Vagina (tissue), 2 donors: Measurements from ENCODE around the gene USP51.
"Not testable (repeated sequence)": the region's sequence is repeated elsewhere in the genome, so short reads cannot be mapped to it uniquely, and the experiment has no call there.

Experiments used
- CTCF ChIP-seq, 3 experiments: fragments of 450-650 bp in 2 of 3; fragments of 200-600 bp in 1 of 3; sonication (generic) in 1 of 3; IDR thresholded peaks; one replicate each; pipeline ENCODE4 v1.5.1; 2017 to 2019; ENCODE audit warnings: antibody characterized with exemption in 3 of 3, mild to moderate bottlenecking in 2 of 3, moderate library complexity in 2 of 3
- POLR2A ChIP-seq, 2 donors: fragments of 450-650 bp; IDR thresholded peaks; one replicate each; pipeline ENCODE4 v1.6.1; 2017; ENCODE audit warnings: antibody characterized with exemption in 2 of 2, mild to moderate bottlenecking in 2 of 2, moderate library complexity in 2 of 2

GRCh38 chrX:55464050-55464449, 25.6 kb downstream of the USP51 start:
- not testable (repeated sequence) for TF ChIP-seq CTCF, POLR2A (IDR thresholded peaks at IDR 0.05)
